GM12891 (cell line): ENCODE results near the gene GTF2H3.
A peak's percentile ranks its signal among the peaks of the same experiment; 100 is the strongest.
"Not testable (repeated sequence)": the region's sequence is repeated elsewhere in the genome, so short reads cannot be mapped to it uniquely, and the experiment has no call there.

Source experiments
- DNase-seq: peaks from one replicate; pipeline ENCODE4 v3.0.0; 2011; ENCODE audit warnings: low spot score; ENCODE audit not compliant: insufficient read length
- FAIRE-seq: peaks from 2 replicates; lab custom pipeline; 2011; peaks lifted over from hg19 to GRCh38; lab: Jason Lieb, UNC
- PAX5 ChIP-seq: IDR thresholded peaks from 2 replicates; pipeline ENCODE4 v1.6.1; 2011; ENCODE audit warnings: low read length, moderate library complexity, mild to moderate bottlenecking; ENCODE audit not compliant: insufficient read depth, severe bottlenecking
- POLR2A ChIP-seq: IDR thresholded peaks from 2 replicates; pipeline ENCODE4 v1.6.1; 2011; ENCODE audit warnings: low read depth, low read length, control low read depth
- POLR2AphosphoS5 ChIP-seq: IDR thresholded peaks from 2 replicates; pipeline ENCODE4 v1.6.1; 2011; ENCODE audit warnings: low read depth, low read length, control low read depth
- POU2F2 ChIP-seq: IDR thresholded peaks from 2 replicates; pipeline ENCODE4 v1.6.1; 2011; ENCODE audit warnings: low read depth, mild to moderate bottlenecking, control low read depth, low read length, moderate library complexity
- SPI1 ChIP-seq: IDR thresholded peaks from 2 replicates; pipeline ENCODE4 v1.6.1; 2011; ENCODE audit warnings: low read depth, low read length, control low read depth
- TAF1 ChIP-seq: IDR thresholded peaks from 2 replicates; pipeline ENCODE4 v1.6.1; 2011; ENCODE audit warnings: low read depth, low read length, control low read depth

The GTF2H3 gene

DNA sequence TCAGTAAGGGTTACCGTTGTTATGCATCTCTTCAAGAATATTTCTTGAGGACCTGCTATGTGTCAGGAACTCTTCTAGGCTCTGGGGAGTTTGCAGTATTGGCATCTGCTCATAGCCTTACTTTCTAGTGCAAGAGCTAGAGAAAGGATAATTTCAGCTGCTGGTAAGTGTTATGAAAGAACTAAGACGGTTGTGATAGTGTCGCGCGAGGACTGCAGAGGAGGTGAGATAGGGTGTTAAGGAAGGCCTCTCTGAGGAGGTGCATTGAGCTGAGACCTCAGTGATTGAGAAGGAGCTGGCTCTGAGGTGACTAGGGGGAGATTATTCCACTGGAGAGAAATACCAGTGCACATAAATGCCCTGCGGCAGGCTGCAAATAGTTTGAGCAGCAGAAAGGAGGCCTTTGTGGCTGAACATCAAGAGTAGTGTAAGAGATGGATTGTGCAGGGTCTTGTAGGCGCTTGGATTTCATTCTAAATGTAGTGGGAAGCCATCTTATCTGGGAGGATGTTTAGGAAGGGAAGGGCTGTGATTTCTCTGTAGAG is 30.9 kb upstream of the GTF2H3 start:
- DNase-seq = no peak
- TF ChIP-seq POU2F2 (no peak), TAF1 (no peak), POLR2AphosphoS5 (no peak), SPI1 (no peak), PAX5 (no peak), POLR2A (no peak)
- FAIRE-seq = no peak

DNA sequence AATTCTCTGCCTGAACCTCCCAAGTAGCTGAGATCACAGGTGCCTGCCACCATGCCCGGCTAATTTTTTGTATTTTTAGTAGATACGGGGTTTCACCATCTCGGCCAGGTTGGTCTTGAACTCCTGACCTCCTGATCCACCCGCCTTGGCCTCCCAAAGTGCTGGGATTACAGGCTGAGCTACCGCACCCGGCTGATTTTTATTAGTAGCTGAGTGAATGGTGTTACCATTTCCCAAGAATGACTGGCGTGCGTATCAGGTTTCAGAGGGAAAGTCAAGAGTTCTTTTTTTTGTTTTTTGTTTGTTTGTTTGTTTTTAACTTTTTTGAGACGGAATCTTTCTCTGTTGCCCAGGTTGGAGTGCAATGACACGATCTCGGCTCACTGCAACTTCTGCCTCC is 30.1 kb upstream of the GTF2H3 start:
- FAIRE-seq, DNase-seq: not testable (repeated sequence)

DNA sequence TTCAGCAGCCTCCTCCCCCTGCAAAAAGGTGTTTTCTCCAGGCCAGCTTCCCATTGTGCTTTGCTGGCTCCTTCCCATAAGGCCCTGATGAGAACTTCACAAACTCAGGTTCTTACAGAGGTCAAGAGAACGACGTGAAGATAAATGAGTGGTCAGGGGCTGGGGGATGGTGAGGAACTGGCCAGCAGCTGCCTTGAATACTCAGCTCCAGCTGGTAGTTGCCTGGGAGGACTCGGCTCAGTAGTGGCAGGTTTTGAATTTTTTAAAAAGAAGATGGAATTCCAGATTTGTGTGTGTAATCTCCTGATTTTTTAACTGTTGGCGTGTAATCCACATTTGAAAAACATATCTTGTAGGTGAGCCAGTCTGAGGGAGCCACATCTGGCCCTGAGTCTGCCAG is 25.9 kb upstream of the GTF2H3 start:
- FAIRE-seq (no peak), DNase-seq (no peak)
- no peak for TF ChIP-seq TAF1
- no peak for TF ChIP-seq PAX5
- no peak for TF ChIP-seq POLR2A
- TF ChIP-seq POLR2AphosphoS5 = no peak
- no peak for TF ChIP-seq POU2F2
- no peak for TF ChIP-seq SPI1

DNA sequence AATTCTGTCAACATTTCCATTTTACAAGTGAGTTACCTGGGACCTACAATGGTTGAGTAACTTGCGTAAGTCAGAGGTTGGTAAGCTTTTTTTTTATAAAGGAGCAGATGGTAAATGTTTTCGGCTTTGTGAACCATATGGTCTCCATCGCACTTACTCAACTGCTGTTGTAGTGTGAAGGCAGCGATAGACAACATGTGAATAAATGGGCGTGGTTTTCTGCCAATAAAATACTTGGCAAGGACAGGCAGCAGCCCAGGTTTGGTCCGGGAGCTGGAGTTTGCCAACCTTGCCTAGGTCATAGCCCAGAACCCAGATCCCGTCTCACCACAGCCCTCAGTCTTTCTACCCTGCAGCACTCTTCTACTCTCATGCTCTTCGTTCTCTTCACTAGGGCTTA is 25.4 kb upstream of the GTF2H3 start:
- FAIRE-seq = no peak
- TF ChIP-seq SPI1 = no peak
- no peak for TF ChIP-seq POLR2AphosphoS5
- no peak for TF ChIP-seq POU2F2
- no peak for TF ChIP-seq TAF1
- no peak for TF ChIP-seq PAX5
- no peak for TF ChIP-seq POLR2A
- DNase-seq = no peak

DNA sequence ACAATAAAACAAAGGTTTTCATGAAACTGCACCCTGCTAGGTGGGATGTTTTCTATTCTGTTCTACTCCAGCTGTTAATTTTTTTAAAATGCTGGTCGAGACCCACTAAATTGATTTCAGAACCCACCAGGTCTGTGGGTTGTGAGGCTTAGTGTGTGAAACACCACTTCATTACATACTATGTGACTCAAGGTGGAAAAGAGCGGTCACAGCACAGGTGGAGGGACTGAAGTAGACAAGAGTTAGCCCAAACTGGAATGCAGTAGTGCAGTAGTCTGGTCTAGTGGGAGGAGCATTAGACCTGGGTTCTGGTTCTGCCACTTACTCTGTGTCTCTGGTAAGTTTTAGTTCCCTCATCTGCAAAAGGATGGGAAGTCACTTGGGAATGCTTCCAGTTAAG is 19.5 kb upstream of the GTF2H3 start:
- no peak for FAIRE-seq
- TF ChIP-seq TAF1 (no peak), PAX5 (no peak), SPI1 (no peak), POLR2AphosphoS5 (no peak), POU2F2 (no peak), POLR2A (no peak)

DNA sequence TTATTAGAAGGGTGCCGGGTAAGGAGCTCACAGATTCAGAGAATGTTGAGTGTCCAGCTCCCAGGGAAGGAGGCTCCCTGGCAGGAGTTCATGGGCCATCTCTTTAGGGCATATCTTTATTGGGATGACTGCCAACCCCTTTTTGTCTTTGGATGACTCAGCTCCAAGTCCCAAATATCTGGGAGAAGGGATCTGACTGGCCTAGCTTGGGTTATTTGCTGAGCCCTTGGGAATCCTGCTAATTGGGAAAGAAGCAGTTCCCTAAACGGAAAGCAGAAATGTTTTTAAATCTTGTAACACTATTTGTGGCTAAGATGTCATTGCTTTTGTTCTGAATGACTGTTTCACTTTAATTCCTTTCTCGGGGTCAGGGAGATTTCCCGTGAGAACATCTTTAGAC is 19.1 kb upstream of the GTF2H3 start:
- DNase-seq = no peak
- FAIRE-seq = no peak
- TF ChIP-seq PAX5 (no peak), SPI1 (no peak), POU2F2 (no peak), POLR2A (no peak), POLR2AphosphoS5 (no peak), TAF1 (no peak)

More for the DNA sequence above, 19.5 kb upstream of the GTF2H3 start:
- DNase-seq = no peak

DNA sequence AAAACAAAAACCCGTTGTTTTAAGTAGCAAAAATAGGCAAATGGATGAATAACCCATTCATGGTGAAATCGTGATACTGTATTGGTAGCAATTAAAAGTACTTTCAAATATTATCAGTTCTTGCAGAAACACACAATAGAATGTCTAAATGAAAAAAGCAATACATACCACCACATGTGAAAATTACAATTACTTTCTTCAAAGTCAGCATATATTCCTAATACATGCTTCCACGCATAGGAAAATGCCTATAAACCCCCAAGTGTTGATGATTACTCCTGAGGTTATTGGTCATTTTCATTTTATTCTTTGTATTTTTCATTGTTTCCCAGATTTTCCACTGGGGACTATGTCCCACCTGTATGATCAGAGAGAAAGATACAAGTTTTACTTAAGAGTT is 16.5 kb upstream of the GTF2H3 start:
- DNase-seq (no peak), FAIRE-seq (no peak)
- TF ChIP-seq POLR2A (no peak), PAX5 (no peak), POU2F2 (no peak), POLR2AphosphoS5 (no peak), SPI1 (no peak), TAF1 (no peak)

DNA sequence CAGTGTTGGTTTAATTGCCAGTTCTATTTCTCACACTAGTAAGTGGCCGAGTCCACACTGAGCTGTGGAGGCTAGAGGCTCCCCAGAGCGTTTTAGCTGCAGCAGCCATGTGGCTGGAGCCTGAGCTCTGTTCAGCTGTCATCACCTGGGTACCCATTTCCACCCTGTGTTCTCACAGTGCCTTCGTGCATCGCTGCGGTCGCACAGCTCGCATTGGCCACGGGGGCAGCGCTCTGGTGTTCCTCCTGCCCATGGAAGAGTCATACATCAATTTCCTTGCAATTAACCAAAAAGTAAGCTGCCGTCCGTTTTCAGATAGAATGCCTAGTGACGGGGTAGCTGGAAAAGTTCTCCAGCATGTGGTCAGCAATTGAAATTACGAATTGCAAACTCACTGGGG is 16.0 kb upstream of the GTF2H3 start:
- DNase-seq (no peak), FAIRE-seq (no peak)
- TF ChIP-seq SPI1 (no peak), POLR2AphosphoS5 (0 out of 2 replicates have a peak, but pooled peaks have one; percentile 37)

DNA sequence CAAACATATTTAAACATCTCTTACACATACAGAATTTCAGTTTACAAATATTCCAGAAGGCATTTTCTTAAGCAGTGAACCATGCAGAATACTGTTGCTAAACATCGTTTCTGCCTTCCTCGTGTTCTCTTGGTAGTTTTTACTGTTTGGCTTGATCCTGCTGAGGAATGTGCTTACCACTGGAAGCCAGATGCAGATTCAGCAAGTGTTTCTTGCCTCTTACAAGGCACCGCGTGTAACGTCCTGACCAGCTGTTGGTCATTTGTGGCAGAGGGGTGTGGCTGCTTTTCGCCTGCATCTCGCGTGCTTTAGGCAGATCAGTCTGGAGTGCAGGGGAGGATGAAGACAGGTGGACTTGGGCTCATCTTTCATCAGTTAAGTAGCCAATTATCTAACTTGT is 12.5 kb upstream of the GTF2H3 start:
- DNase-seq = no peak
- TF ChIP-seq POLR2AphosphoS5 (peak; percentile 38), POLR2A (no peak)
- FAIRE-seq = no peak

DNA sequence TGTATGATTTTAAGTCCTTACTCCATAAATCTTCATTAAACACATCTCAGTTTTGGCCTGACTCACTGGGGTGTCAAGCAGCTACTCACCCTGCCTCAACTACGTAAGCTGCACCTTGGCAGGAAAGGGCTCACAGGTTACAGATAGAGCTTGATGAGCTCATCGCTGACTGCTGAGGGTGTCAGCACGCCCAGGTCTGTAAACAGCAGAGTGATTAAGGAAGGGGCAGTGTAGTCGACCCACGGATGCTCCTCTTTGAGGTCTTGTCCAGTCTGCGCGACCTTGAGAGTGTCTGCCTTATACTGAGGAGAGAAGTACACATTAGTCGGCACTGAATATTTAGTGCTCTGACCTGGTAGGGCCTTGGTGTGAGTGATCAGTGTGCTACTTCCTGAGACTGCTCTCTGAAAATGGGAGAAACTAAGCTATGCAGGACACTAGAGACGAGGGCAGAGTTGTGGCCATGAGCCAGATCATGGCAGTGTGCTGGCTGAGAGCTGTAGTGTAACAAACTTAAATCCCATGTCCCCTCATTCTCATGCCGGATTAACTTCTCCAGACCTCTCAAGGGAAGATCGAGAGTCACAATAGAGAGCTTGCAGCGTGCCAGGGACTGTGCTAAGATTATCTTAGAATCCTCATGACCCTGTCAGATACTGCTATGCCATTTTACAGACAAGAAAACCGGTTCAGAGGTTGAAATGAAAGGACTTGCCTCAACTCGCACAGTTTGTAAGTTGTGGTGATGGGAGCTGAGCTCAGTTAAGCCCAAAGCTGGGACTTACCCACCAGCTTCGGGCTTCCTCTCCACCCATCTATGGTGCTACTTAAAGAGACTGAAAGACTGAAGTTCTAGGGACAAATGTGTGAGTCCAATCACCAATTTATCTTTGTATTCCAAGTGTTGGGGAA is 11.8 kb upstream of the GTF2H3 start:
- DNase-seq (no peak), FAIRE-seq (no peak)
- 0 out of 2 replicates have a peak, but pooled peaks have one; percentile 21 for TF ChIP-seq POU2F2
- 0 out of 2 replicates have a peak, but pooled peaks have one; percentile 10 for TF ChIP-seq POLR2AphosphoS5
- TF ChIP-seq PAX5 = no peak
- TF ChIP-seq POLR2A = peak; percentile 51; the same call in 1 of the 2 replicates

DNA sequence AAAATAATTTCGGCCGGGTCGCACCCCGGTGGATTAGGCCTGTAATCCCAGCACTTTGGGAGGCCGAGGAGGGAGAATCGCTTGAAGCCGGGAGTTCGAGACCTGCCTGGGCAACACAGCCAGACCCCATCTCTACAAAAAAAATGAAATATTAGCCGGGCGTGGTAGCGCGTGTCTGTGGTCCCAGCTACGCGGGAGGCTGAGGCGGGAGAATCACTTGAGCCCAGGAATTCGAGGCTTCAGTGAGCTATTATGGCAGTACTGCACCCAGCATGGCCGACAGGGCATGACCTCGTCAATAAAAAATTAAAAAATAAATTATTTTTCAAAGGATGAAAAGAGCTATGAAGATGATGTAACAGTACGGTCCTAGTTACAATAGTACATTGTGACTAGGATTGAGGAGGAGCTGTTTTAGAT is 523 bp downstream of the GTF2H3 start:
- no peak for DNase-seq
- TF ChIP-seq SPI1 (no peak), TAF1 (no peak), POLR2A (no peak), POLR2AphosphoS5 (no peak), PAX5 (no peak), POU2F2 (no peak)
- no peak for FAIRE-seq
